NT2/D1 (cell line): Measurements from ENCODE around the gene TTC24.

Source experiments
- DNase-seq: peaks from one replicate; pipeline ENCODE4 v3.0.0-alpha.2; 2011; ENCODE audit warnings: low read depth, low spot score
- H3K27me3 ChIP-seq: 2 replicates; pipeline ENCODE4 v1.6.0; 2011; ENCODE audit warnings: mild to moderate bottlenecking; ENCODE audit not compliant: insufficient read length, insufficient read depth
- H3K36me3 ChIP-seq: 2 replicates; pipeline ENCODE4 v1.6.1; 2011; ENCODE audit warnings: mild to moderate bottlenecking, low read length, mixed read lengths; ENCODE audit not compliant: insufficient read depth, insufficient read length
- H3K4me1 ChIP-seq: 2 replicates; pipeline ENCODE4 v1.5.1; 2011; ENCODE audit not compliant: insufficient read depth, insufficient read length
- H3K4me3 ChIP-seq: 2 replicates; pipeline ENCODE4 v1.5.1; 2011; ENCODE audit warnings: low read depth; ENCODE audit not compliant: insufficient read length
- H3K9ac ChIP-seq: 2 replicates; pipeline ENCODE4 v1.6.0; 2011; ENCODE audit warnings: low read depth; ENCODE audit not compliant: insufficient read length
- H3K9me3 ChIP-seq: 2 replicates; pipeline ENCODE4 v1.5.1; 2011; ENCODE audit warnings: mild to moderate bottlenecking, low read length; ENCODE audit not compliant: insufficient read depth
- SUZ12 ChIP-seq: IDR thresholded peaks from 2 replicates; pipeline ENCODE4 v1.6.1; 2011; ENCODE audit not compliant: insufficient read length, insufficient read depth; ENCODE audit errors: extremely low read depth
- YY1 ChIP-seq: IDR thresholded peaks from 2 replicates; pipeline ENCODE4 v1.6.1; 2011; ENCODE audit not compliant: insufficient read length, insufficient read depth
- ZNF274 ChIP-seq: IDR thresholded peaks from 2 replicates; pipeline ENCODE4 v1.6.1; 2011; ENCODE audit warnings: mild to moderate bottlenecking, low read depth, low read length

TTC24 gene

DNA sequence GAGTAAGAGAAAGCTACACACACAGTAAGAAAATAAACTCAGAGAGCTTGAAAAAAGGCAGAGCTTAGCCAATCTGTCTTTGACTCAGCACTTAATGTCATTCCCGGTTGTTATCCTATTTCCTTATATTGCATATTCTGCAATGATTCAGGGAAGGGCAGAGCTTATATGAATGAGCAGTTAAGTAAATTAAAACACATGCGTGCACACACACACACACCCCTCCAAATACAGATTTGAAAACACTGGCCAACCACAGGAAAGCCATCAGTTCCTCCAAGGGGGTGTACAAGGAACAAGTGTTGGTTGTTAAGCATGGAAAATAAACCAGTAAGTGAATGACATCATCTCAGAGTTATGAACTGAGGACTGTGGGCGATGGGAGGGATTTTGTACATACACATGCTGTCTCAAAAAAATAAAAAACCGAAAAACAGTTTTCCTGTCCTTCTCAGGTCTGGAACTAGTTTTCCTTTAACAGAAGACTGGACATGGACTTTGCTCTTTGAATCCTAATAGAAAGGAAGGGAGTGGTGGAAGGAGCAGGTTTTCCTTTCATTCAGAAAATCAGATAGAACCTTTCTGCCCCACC is 8.2 kb upstream of the TTC24 start:
- Histone ChIP-seq H3K36me3 (peaks cover 32% of the 10 kb centered on the region), H3K9me3 (no peaks in the 10 kb centered on the region), H3K4me1 (no peaks in the 10 kb centered on the region), H3K27me3 (peaks cover 7% of the 10 kb centered on the region), H3K4me3 (peak overlapping the region; percentile 89), H3K9ac (peak overlapping the region; percentile 87)
- DNase-seq: no peak
- TF ChIP-seq ZNF274 (no peak), SUZ12 (no peak), YY1 (no peak)

DNA sequence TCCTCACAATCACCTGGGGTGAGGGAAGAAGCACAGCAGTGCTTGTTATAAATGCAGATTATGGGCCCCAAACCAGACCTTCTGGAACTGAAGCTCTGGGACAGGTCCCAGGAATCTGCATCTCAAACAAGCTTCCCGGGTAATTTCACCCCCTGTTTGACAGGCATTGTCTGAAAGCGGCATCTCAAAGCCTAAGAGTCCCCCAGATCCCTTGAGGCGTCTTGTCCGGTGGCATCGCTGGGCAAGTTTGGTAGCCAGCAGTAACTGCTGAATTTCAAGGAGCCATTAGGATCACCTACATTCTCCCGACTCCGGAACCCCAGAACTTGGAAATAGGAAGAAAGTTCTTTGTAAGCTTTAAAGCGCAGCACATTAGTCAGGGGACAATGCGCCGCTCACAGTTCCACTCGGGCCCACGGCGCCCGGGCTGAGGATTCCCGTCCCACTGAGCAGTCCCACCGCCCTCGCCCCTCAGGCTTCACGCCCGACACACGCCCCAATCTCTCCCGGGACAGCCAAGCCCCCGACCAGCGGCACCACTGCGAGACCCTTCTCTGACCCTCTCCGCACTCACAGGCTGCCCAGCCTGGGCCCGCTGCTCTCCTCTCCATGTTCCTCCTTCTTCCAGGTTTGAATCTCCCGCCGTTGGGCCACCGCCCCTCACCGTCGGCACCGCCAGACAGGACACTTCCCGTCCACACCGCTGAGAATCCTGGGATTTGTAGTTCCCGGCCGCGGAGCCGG is 7.4 kb upstream of the TTC24 start, which contains the start of gene IQGAP3:
Gene IQGAP3, minus strand, starts transcription at position 647 of the 744 bp plus-strand sequence. Its CDS starts 36 bp downstream, at position 611.
- TF ChIP-seq ZNF274 (no peak), SUZ12 (no peak), YY1 (no peak)
- H3K9me3 ChIP-seq: no peaks in the 10 kb centered on the region

DNA sequence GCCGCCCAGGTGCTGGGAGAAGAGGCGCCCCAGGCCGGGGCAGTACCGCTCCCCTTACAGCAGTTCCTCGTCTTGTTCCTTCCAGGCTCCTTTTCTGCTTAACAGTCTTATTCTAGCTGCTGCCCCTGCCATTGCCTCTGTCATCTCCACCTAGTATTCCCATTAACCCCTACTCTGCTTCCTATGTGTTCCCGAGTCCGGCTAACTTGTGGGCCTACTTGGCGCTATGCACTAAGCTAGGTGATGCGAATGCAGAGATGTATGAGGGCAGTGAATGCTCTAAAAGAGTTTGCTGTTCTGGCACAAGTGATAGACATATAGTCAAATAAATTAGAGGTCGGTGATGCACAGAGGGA is 6.9 kb upstream of the TTC24 start:
- Histone ChIP-seq H3K9ac (peak overlapping the region; percentile 37), H3K9me3 (no peaks in the 10 kb centered on the region), H3K4me3 (peak overlapping the region; percentile 89), H3K4me1 (no peaks in the 10 kb centered on the region), H3K27me3 (peaks cover 7% of the 10 kb centered on the region), H3K36me3 (peaks cover 23% of the 10 kb centered on the region)
- DNase-seq: no peak
- TF ChIP-seq ZNF274 (no peak), YY1 (no peak)

More for the DNA sequence above, 7.4 kb upstream of the TTC24 start, which contains the start of gene IQGAP3:
- DNase-seq: peak; percentile 81
- Histone ChIP-seq H3K36me3 (peaks cover 28% of the 10 kb centered on the region), H3K27me3 (peaks cover 7% of the 10 kb centered on the region), H3K4me1 (no peaks in the 10 kb centered on the region), H3K9ac (peak within 1 kb of the TSS; percentile 87), H3K4me3 (peak within 1 kb of the TSS; percentile 89)

DNA sequence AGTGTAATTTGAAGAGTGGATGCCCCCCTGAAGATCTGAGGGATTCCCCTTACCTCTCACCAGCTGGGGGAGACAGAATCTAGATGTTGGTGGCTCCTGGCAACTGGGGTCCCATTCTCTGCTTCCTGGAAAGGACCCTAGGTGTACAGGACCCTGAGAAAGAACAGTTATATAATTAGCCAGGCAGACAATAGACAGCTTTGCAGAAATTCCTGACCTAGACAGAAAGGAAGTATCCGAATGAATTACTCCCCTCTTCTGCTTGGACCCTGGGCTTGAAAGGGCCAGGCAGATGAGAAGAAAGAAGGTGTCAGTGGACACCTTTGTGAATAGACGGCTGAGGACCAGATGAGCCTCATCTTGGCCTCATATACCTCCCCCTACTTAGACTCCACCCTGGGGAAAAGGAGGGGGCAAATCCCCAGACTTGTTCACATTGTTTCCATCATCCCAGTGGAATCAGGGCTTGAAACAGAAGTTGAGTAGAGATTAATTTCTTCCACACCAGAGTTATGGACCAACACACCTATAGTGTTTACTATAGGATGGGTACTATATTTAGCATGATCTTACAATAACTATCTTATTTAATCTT is 5.4 kb upstream of the TTC24 start:
- TF ChIP-seq ZNF274: no peak
- TF ChIP-seq SUZ12: no peak
- TF ChIP-seq YY1: no peak
- H3K4me1 ChIP-seq: no peaks in the 10 kb centered on the region
- no peak overlapping the region for H3K9ac ChIP-seq
- peaks cover 7% of the 10 kb centered on the region for H3K27me3 ChIP-seq
- H3K36me3 ChIP-seq: peaks cover 12% of the 10 kb centered on the region
- H3K9me3 ChIP-seq: no peaks in the 10 kb centered on the region
- no peak overlapping the region for H3K4me3 ChIP-seq
- no peak for DNase-seq

DNA sequence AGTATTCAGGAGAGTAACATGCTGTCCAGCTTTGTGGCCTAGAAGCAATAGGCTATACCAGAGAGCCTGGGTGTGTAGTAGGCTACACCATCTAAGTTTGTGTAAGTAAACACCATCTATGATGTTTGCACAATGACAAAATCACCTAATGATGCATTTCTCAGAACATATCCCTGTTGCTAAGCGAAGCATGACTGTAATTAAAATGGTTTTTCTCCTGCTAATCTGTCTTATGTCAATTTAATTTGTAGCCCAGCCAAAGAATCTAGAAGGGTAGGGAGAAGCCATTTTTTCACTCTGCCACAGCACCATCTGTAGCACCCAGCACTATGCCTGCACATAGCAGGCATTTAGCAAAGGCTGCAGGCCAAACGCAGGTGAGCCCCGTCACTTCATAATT is 2.0 kb upstream of the TTC24 start:
- H3K4me1 ChIP-seq: no peaks in the 10 kb centered on the region

DNA sequence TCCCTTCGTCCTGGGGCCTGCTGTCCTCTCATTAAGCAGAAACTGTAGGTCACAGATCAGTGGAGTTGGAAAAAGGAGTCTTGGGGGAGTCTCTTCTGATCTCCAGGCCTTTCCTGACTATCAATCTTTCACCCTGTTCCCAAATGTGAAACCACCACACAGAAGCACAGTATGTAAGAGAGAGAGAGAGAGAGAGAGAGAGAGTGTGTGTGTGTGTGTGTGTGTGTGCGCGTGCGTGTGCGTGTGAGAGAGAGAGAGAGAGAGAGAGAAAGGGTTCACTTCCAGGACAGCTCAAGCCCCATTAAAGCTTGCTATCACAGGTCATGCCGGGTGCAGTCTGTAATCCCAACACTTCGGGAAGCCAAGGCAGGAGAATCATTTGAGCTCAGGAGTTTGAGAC is 1.5 kb upstream of the TTC24 start:
- no peaks in the 10 kb centered on the region for H3K9me3 ChIP-seq
- DNase-seq: no peak
- no peak for TF ChIP-seq ZNF274
- TF ChIP-seq SUZ12: no peak
- TF ChIP-seq YY1: no peak
- H3K4me1 ChIP-seq: no peaks in the 10 kb centered on the region
- H3K9ac ChIP-seq: no peak overlapping the region
- no peaks in the 10 kb centered on the region for H3K36me3 ChIP-seq
- no peak overlapping the region for H3K4me3 ChIP-seq
- peaks cover 2% of the 10 kb centered on the region for H3K27me3 ChIP-seq

More for the DNA sequence above, 2.0 kb upstream of the TTC24 start:
- no peaks in the 10 kb centered on the region for H3K36me3 ChIP-seq
- H3K4me3 ChIP-seq: no peak overlapping the region
- no peaks in the 10 kb centered on the region for H3K9me3 ChIP-seq
- H3K27me3 ChIP-seq: peaks cover 7% of the 10 kb centered on the region
- no peak for DNase-seq
- TF ChIP-seq SUZ12 (no peak), YY1 (no peak), ZNF274 (no peak)
- H3K9ac ChIP-seq: no peak overlapping the region

DNA sequence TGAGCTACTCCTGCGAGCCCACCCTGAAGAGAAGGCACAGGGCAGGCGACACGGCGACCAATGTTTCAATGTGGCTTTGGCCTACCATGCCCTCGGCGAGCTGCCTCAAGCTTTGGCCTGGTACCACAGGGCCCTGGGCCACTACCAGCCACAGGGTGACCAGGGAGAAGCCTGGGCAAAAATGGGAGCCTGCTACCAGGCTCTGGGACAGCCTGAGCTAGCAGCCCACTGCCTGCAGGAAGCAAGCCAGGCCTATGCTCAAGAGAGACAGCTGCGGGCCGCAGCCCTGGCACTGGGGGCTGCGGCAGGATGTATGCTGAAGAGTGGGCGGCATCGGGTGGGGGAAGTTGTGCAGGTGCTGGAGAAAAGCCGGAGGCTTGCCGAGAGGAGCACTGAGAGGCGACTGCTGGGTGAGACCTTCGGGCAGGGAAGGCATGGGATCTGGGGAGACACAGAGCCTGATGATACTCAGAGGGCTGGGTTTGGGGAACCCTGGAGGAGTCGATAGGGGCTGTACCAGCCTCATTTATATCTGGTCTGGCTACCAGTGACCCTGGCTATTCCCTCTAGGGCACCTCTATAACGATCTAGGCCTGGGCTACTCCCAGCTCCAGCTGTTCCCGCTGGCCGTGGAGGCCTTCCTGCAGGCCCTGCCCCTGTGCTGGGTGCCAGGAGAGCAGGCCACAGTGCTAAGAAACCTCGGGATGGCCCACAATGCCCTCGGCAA is 2.3 kb downstream of the TTC24 start:
- DNase-seq: no peak
- Histone ChIP-seq H3K9ac (peak overlapping the region; percentile 18), H3K36me3 (no peaks in the 10 kb centered on the region), H3K27me3 (no peaks in the 10 kb centered on the region), H3K4me1 (no peaks in the 10 kb centered on the region), H3K4me3 (no peak overlapping the region), H3K9me3 (no peaks in the 10 kb centered on the region)
- TF ChIP-seq SUZ12 (no peak), ZNF274 (no peak), YY1 (no peak)
